HG03442 (cell line): ENCODE results near the gene PIK3R6.
"Not testable (repeated sequence)": the region's sequence is repeated elsewhere in the genome, so short reads cannot be mapped to it uniquely, and the experiment has no call there.

Experiments
- ATAC-seq: cut with Tn5 transposase; IDR thresholded peaks from one replicate; pipeline ENCODE4 v1.9.1; 2021; ENCODE audit warnings: mild to moderate bottlenecking, moderate library complexity; ENCODE audit not compliant: unreplicated experiment

Gene PIK3R6

DNA sequence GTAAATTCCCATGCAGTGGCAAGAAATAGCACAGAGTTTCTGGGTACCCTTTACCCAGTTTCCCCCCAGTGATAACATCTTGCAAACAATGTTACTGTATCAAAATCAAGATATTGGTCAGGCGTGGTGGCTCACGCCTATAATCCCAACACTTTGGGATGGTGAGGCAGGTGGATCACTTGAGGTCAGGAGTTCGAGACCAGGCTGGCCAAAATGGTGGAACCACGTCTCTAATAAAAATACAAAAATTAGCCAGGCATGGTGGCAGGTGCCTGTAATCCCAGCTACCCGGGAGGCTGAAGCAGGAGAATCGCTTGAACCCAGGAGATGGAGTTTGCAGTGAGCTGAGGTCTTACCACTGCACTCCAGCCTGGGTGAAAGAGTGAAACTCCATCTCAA, 11.3 kb downstream of the PIK3R6 start:
- ATAC-seq, result not testable (repeated sequence)

DNA sequence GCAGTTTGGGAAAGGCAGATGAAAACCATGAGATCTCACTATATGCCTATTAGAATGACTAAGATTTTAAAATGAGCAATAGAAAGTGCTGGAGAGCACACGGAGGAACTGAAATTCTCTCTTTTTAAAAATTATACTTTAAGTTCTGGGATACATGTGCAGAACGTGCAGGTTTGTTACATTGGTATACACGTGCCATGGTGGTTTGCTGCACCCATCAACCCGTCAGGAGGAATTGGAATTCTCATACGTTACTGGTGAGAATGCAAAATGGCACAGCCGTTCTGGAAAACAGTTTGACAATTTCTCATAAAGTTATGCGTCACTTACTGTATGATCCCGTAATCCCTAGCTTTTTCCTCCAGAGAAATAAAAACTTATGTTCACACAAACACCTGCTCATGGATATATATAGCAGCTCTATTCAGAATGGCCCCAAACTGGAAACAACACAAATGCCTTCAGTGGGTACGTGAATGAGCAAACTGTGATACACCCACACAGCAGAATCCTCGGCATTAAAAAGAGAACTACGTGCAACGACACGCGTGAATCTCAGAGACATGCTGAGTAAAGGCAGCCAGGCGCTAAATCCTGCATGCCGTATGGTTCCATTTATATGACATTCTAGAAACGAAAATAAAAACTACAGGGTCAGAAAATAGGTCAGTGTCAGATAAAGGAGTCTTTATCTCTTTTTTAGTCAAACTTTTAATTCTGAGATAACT, 11.8 kb downstream of the PIK3R6 start:
- no peak for ATAC-seq

GRCh38 chr17:8851600-8851999, 15.9 kb downstream of the PIK3R6 start:
- no peak for ATAC-seq

GRCh38 chr17:8849311-8850041, 18.0 kb downstream of the PIK3R6 start:
- ATAC-seq, result no peak

DNA sequence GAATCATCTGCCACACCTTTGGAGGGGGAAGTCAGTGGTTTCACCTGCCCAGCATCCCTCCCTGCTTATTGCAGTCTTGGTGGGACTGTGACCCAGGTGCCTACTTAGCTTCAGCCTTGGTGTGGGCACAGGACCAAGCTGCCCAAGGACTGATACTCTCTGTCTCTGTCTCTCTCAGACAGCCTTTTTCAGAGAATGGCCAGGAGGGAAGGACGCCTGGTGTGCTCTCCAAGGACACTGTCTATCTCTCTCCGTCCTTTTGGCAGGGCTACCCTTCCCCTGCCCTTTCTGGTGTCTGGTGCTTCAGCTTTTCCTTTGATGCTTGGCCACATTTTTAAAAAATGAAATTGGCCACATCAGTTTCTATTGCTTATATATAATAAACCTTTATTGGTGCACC, 19.6 kb downstream of the PIK3R6 start:
- ATAC-seq, result no peak

- no peak for ATAC-seq
These were observed 20.7 kb downstream of the PIK3R6 start for GRCh38 chr17:8846768-8847211.

DNA sequence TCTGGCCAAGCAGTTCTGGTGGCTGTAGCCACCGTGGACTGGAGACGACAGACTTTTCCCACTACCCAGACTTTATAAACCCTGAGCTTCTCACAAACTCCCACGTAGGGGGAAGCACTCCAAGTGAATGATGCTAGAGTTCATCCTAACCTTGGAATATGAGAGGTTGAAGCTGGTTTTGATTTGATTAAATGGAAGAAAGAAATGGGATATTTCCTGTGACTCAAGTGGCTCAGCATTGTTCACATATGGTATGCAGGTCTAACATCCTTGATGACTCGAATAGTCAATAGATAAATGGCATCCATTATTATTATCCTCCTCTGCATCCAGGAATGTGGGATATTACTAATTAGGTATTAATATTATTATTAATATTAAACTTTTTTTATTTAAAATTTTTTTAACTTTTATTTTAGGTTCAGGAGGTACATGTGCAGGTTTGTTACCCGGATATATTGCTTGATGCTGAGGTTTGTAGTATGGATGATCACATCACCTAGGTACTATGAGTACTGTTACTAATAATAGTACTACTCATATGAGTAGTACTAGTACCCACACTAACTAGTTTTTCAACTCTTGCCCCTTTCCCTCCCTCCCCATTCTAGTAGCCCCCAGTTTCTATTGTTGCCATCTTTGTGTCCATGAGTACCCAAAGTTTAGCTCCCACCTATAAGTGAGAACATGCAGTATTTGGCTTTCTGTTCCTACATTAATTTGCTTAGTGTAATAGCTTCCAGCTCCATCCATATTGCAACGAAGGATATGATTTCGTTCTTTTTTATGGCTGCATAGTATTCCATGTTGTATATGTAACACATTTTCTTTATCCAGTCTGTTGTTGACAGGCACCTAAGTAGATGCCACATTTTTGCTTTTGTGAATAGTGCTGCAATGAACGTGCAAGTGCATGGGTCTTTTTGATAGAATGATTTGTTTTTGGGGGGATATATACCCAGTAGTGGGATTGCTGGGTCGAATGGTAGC, 22.9 kb downstream of the PIK3R6 start:
- ATAC-seq, result no peak

GRCh38 chr17:8843344-8843743, 24.1 kb downstream of the PIK3R6 start:
- ATAC-seq, result no peak

DNA sequence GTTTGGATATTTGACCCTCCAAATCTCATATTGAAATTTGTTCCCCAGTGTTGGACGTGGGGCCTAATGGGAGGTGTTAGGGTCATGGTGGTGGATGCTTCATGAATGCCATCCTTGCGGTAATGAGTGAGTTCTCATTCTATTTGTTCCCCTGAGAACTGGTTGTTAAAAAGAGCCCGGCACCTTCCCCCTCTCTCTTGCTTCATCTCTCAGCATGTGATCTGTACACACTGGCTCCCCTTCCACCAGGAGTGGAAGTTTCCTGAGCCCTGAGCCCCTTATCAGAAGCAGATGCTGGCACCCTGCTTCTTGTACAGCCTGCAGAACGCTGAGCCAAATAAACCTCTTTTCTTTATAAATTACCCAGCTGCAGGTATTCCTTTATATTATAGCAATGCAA, 25.6 kb downstream of the PIK3R6 start:
- no peak for ATAC-seq

GRCh38 chr17:8839410-8839935, 28.0 kb downstream of the PIK3R6 start:
- ATAC-seq, result no peak

- no peak for ATAC-seq
These were observed 28.9 kb downstream of the PIK3R6 start for GRCh38 chr17:8838551-8839095.

DNA sequence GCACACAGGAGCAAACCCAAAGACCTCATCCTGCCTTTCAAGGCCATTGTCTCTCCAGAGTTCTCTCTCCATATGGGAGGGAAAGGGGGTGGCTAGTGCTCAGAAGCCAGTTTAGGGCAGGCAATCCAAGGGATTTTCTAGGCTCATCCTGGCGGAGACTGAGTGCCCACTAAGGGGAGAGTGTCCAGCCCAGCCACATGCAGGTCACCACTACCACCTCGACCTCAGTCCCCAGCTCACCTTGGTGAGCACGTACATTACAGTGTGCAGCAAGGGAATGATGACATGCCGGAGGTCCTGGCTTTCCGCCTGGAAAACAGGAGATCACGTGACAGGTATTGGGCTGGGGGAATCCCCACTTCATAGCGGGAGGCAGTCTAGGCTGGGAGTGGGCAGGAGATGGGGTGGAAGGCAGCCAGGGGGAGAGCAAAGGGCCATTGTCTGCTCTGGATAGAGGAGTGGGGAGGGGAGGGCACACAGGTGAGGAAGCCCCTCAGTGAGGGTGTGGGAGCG, 29.9 kb downstream of the PIK3R6 start:
- ATAC-seq, result no peak

DNA sequence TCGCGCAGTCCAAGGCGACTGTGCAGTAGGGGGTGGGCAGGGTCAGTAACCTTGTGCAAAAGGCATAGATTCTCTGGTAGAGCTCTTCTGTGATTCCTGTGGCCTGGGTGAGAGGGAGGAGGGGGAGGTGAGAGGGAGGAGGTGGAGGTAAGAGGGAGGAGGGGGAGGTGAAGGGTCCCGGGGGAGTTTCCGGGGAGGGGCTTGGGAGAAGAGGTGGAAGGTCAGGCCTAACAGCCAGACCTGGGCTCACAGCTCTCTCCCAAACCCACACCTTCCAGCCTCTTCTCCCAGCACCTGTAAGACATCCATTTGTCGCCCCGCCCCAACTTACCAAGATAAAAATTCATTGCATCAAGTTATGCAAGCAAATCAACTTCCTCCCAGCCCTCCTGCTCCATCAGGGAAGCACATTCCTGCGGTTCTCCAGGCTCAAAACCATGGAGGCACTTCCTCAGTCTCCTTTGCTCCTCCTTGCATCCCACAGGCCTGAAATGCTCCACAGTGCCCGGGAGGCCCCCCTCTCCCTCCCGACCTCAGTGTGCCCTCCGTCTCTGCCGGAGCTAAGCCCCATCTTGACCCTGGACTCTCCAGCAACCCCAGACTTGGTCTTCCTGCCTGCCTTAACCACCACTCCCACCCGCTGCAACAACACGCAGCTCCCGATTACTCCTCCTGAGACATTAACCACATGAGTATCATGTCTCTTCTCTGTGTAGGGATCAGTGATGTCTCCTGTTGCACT, 30.5 kb downstream of the PIK3R6 start:
- ATAC-seq, result no peak

DNA sequence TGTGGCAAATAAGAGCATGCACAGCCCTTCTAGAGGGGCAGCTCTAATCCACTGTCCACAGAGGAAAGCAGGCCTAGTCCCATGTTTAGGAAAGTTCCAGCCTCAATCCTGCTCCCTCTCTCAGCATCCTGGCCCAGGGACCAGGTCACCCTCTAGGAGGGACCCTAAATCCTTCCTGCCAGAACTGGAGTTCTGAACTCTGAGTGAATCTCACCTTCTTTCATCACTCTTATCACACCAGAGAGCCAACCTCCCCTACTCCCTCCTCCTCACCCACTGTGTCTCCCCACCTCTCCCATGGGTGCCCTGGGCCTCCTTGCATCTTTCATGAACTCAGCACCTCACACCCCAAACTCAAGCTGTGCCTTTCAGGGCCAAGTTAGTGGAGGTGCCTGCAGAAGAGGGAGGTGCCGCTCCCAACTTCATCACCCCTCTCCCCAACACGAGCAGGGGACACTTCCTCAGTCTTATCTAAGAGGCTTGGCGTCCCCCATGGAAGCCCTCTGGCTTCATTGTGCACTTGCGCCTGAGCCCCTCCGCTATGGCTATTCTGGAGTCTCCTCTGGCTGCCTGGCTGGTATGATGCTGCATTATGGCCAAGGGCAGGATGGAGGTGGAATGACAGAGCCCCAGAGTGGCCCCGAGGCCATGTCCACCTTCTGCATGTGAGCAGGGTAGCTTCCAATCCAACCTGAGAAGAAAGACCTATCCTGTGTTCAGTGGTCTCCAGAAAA, 31.7 kb downstream of the PIK3R6 start:
- no peak for ATAC-seq

DNA sequence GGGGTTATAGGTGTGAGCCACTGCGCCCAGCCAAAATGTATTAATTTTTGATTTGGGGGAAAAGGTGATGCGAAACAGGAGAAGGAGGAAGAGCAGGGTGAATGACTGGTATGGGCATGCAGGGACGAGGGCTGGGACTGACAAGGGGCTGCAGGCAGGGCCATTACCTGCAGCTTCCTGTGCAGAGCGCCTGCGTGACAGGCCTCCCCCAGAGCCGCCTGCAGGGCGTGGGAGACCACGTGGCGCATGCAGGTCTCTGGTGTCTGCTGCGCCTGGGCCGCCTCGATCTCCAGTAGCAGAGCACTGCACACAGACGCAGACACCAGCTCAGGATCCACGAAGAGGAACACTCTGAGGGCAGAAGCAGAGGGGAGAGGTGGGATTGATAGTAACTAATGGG, 32.4 kb downstream of the PIK3R6 start:
- ATAC-seq, result no peak

- ATAC-seq, result no peak
These were observed 34.6 kb downstream of the PIK3R6 start for GRCh38 chr17:8832711-8833352.

DNA sequence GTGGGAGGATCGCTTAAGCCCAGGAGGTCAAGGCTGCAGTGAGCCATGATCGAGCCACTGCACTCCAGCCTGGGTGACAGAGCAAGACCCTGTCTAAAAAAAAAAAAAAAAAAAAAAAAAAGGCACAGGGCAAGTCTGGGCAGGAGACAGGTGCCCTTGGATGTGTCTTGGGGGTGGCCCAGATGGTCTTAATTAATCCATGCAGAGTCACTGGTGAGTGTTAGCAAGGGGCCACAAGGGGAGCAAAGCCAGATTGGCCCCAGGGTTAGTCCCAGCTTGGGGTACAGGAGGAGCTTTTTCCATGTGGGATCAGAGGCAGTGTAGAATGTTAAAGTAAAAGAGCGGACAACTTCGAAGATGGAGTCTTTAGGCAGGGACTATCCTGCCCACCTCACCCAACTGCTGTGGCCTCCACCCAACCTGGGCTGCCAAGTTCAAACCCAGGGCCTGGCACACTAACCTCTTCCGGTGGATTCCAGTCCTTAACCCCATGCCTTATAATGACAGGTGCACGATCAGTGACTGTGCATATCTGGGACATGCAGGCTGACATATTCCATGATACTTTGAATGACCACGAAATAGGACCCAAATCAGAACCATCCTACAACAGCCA, 36.1 kb downstream of the PIK3R6 start:
- no peak for ATAC-seq

GRCh38 chr17:8830141-8830540, 37.3 kb downstream of the PIK3R6 start:
- no peak for ATAC-seq
